RWPE1 (cell line): Measurements from ENCODE around the gene ZIC2.
"Not testable (repeated sequence)": the region's sequence is repeated elsewhere in the genome, so short reads cannot be mapped to it uniquely, and the experiment has no call there.

ENCODE experiments used
- CTCF ChIA-PET: fragments of 350-600 bp; sonication (Branson Sonifier 250); formaldehyde crosslinking; extraction: SDS; loops from one replicate; lab custom pipeline; 2021; lab: Yijun Ruan, JAX
- POLR2A ChIA-PET: fragments of 400-600 bp; formaldehyde crosslinking; extraction: SDS; loops from one replicate; lab custom pipeline; 2020; ENCODE audit warnings: antibody characterized with exemption; ENCODE audit not compliant: low non-redundant PET; lab: Yijun Ruan, JAX
- DNase-seq: peaks from one replicate; pipeline ENCODE4 v3.0.0; 2012; ENCODE audit warnings: low spot score
- H3K27ac ChIP-seq: fragments of 450-650 bp; 2 replicates; pipeline ENCODE4 v1.5.1; 2017
- CTCF ChIP-seq: fragments of 450-650 bp; conservative IDR thresholded peaks from 2 replicates; pipeline ENCODE4 v1.5.1; 2017; ENCODE audit warnings: low read depth, mild to moderate bottlenecking

Gene ZIC2

GRCh38 chr13:100024023-100024422 is 42.4 kb downstream of the ZIC2 start:
- no peak overlapping the region for H3K27ac ChIP-seq
- POLR2A ChIA-PET: no interaction called here
- TF ChIP-seq CTCF: no peak
- CTCF ChIA-PET: no interaction called here
- no peak for DNase-seq

DNA sequence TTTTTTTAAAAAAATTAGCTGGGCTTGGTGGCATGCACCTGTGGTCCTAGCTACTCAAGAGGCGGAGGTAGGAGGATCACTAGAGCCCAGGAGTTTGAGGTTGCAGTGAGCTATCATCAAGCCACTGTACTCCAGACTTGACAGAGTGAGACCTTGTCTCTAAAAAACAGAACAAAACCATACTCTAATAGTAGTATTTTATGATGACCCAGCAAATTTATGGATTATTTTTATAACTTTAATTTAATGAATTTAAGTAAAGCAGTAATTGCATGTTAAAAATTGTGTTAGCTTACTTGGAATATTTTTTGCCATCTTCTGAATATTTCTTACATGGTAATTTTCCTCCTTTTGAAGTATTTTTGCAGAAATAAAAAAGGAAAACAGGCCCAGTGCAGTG is 48.3 kb downstream of the ZIC2 start:
- CTCF ChIA-PET: no interaction called here
- POLR2A ChIA-PET: no interaction called here

DNA sequence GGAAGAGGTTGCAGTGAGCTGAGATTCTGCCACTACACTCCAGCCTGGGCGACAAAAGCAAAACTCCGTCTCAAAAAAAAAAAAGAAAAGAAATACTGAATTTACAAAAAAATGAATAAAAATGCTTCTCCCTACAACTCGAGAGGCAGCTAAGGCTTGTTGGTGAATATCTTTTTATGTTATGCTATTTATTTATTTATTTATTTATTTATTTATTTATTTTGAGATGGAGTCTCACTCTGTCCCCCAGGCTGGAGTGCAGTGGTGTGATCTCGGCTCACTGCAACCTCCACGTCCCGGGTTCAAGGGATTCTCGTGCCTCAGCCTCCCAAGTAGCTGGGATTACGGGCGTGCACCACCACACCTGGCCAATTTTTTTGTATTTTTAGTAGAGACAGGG is 51.1 kb downstream of the ZIC2 start:
- CTCF ChIA-PET: interaction anchor here (0.6 kb wide), 1 partner anchor 19 kb away, joined by 3 read pairs; no protein-coding TSS in a partner anchor
- DNase-seq, H3K27ac ChIP-seq, POLR2A ChIA-PET: not testable (repeated sequence)

More for the DNA sequence above, 48.3 kb downstream of the ZIC2 start:
- no peak for DNase-seq
- TF ChIP-seq CTCF: no peak
- no peak overlapping the region for H3K27ac ChIP-seq

DNA sequence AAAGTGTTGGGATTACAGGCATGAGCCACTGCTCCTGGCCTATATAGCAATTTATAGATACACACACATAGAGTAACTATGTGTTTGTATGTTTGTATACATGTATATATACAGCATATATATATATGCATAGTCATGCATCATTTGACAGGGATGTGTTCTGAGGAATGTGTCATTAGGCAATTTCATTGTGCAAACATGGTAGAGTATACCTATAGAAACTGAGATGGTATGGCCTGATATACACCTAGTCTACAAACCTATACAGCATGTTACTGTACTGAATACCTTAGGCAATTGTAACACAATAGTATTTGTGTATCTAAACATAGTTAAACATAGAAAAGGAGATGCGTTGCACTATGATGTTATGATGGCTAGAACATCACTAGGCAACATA is 54.4 kb downstream of the ZIC2 start:
- TF ChIP-seq CTCF: no peak
- no peak overlapping the region for H3K27ac ChIP-seq
- POLR2A ChIA-PET: no interaction called here
- CTCF ChIA-PET: no interaction called here
- no peak for DNase-seq
